Vagina (tissue), 2 donors: ENCODE data around the gene ZNF467.

Source experiments
- POLR2A ChIP-seq, 2 donors: fragments of 450-650 bp; IDR thresholded peaks; one replicate each; pipeline ENCODE4 v1.6.1; 2017; ENCODE audit warnings: antibody characterized with exemption in 2 of 2, mild to moderate bottlenecking in 2 of 2, moderate library complexity in 2 of 2
- TF ChIP-seq, protein P1 (sequence below), 3 experiments: fragments of 450-650 bp in 2 of 3; fragments of 200-600 bp in 1 of 3; sonication (generic) in 1 of 3; IDR thresholded peaks; one replicate each; pipeline ENCODE4 v1.5.1; 2017 to 2019; ENCODE audit warnings: antibody characterized with exemption in 3 of 3, mild to moderate bottlenecking in 2 of 3, moderate library complexity in 2 of 3

DNA sequence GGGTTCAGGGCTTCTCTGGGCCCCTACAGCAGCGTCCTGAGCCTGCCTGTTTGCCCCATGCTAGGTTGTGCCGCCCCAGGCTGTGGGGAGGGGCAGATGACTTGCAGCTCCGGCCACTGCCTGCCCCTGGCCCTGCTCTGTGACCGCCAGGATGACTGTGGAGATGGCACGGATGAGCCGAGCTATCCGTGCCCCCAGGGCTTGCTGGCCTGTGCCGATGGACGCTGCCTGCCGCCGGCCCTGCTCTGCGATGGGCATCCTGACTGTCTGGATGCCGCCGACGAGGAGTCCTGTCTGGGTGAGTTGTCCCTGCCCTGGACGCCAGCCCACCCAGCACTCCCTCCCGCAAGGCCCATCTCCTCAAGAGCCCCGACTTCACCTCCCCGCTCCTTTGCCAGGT is 15.7 kb upstream of the ZNF467 start:
- TF ChIP-seq, protein P1, sequence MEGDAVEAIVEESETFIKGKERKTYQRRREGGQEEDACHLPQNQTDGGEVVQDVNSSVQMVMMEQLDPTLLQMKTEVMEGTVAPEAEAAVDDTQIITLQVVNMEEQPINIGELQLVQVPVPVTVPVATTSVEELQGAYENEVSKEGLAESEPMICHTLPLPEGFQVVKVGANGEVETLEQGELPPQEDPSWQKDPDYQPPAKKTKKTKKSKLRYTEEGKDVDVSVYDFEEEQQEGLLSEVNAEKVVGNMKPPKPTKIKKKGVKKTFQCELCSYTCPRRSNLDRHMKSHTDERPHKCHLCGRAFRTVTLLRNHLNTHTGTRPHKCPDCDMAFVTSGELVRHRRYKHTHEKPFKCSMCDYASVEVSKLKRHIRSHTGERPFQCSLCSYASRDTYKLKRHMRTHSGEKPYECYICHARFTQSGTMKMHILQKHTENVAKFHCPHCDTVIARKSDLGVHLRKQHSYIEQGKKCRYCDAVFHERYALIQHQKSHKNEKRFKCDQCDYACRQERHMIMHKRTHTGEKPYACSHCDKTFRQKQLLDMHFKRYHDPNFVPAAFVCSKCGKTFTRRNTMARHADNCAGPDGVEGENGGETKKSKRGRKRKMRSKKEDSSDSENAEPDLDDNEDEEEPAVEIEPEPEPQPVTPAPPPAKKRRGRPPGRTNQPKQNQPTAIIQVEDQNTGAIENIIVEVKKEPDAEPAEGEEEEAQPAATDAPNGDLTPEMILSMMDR (IDR thresholded peaks at IDR 0.05): no peak
- no peak for TF ChIP-seq POLR2A (IDR thresholded peaks at IDR 0.05)
